Mucosa of descending colon (tissue), 3 donors: ENCODE results near the gene ZNF500. TPM values are rescaled to one million over a fixed set of nuclear protein-coding genes. Genes with fewer than 3 reads are reported as not detected.

Experiments
- ATAC-seq: fragments of 200-7000 bp; cut with Tn5 transposase; one replicate; pipeline ENCODE4 v1.9.1; 2020; ENCODE audit warnings: mild to moderate bottlenecking, moderate library complexity
- DNase-seq, 3 donors: peaks; one replicate each; pipeline ENCODE4 v3.0.0-alpha.2; 2020
- H3K36me3 ChIP-seq: fragments of 200-600 bp; one replicate; pipeline ENCODE4 v1.8.0; 2021; ENCODE audit warnings: low read depth, mild to moderate bottlenecking
- H3K4me1 ChIP-seq: fragments of 200-600 bp; one replicate; pipeline ENCODE4 v1.8.0; 2021; ENCODE audit warnings: low read depth, mild to moderate bottlenecking
- H3K4me3 ChIP-seq: fragments of 200-600 bp; one replicate; pipeline ENCODE4 v1.8.0; 2021; ENCODE audit warnings: mild to moderate bottlenecking
- H3K9me3 ChIP-seq: fragments of 200-600 bp; one replicate; pipeline ENCODE4 v1.8.0; 2021; ENCODE audit warnings: mild to moderate bottlenecking
- CTCF ChIP-seq: fragments of 200-600 bp; IDR thresholded peaks from one replicate; pipeline ENCODE4 v1.8.0; 2022; ENCODE audit warnings: antibody characterized with exemption, mild to moderate bottlenecking
- intact Hi-C, 2 donors: fragments of 100-400 bp; cut with DNase I in 1 of 2; cut with micrococcal nuclease in 1 of 2; formaldehyde crosslinking; loops; one replicate each; pipeline versions ENCODE4 v1.11.0 to v1.11.1; 2022; cut with DNase I, micrococcal nuclease
- total RNA-seq, 3 donors: library from RNA; stranded (reverse); fragmentation: NEBNext Ultra II Directional in 2 of 3; extraction: Animal tissue kit (Norgen Biotek cat#: 25700) in 2 of 3; gene quantifications; one replicate each; pipeline versions ENCODE4 v1.2.1 to v1.2.4, GENCODE V29; 2021 to 2023
- donor health status: DM: no; HTN: no; CAD: no; lungs with moderate emphysema.
- donor health status: DM: no; HTN: no; CAD: no.
- donor health status: DM: no; HTN: yes; CAD: no.

ZNF500 gene
- total RNA-seq, 3 donors from 2014 or later = 11.0 to 22.9 (median 18.8) TPM

GRCh38 chr16:4700380-4700996 lies 66.5 kb downstream of the ZNF500 start:
- H3K9me3 ChIP-seq = no peaks in the 10 kb centered on the region
- intact Hi-C loops = no loop called here
- H3K4me3 ChIP-seq = no peak overlapping the region
- DNase-seq (peak in 1 of 3 donors; percentile 40), ATAC-seq (no peak)
- peaks cover 17% of the 10 kb centered on the region for H3K4me1 ChIP-seq
- H3K36me3 ChIP-seq = no peaks in the 10 kb centered on the region
- no peak for TF ChIP-seq CTCF

- peaks cover 25% of the 10 kb centered on the region for H3K4me1 ChIP-seq
- H3K36me3 ChIP-seq = no peaks in the 10 kb centered on the region
- H3K9me3 ChIP-seq = no peaks in the 10 kb centered on the region
- no peak overlapping the region for H3K4me3 ChIP-seq
- intact Hi-C loops = no loop called here
- TF ChIP-seq CTCF = no peak
- ATAC-seq (no peak), DNase-seq (peak in 1 of 3 donors; percentile 1)
Observed at GRCh38 chr16:4699046-4699556, 67.9 kb downstream of the ZNF500 start.

GRCh38 chr16:4698321-4699045 lies 68.5 kb downstream of the ZNF500 start:
- intact Hi-C loops = no loop called here
- ATAC-seq (no peak), DNase-seq (peak in 2 of 3 donors; percentile 30 to 53)
- no peaks in the 10 kb centered on the region for H3K9me3 ChIP-seq
- H3K36me3 ChIP-seq = peaks cover under 1% of the 10 kb centered on the region
- H3K4me3 ChIP-seq = no peak overlapping the region
- TF ChIP-seq CTCF = no peak
- peaks cover 25% of the 10 kb centered on the region for H3K4me1 ChIP-seq

Other genes with a start within 250 kb of the ZNF500 start
- 10 to 100 TPM; 16.9 to 23.5 (median 19.6) TPM for gene CDIP1, start 228.4 kb downstream of the ZNF500 start, total RNA-seq
- not detected for gene C16orf96, start 210.8 kb downstream of the ZNF500 start, total RNA-seq
- gene UBALD1, start 152.3 kb downstream of the ZNF500 start, total RNA-seq = 10 to 100 TPM; 21.3 to 38.8 (median 22.5) TPM
- gene MGRN1, start 142.3 kb downstream of the ZNF500 start, total RNA-seq = 10 to 100 TPM; 72.3 to 80.2 (median 77.0) TPM
- 10 to 100 TPM; 28.3 to 47.8 (median 40.4) TPM for gene NUDT16L1, start 73.6 kb downstream of the ZNF500 start, total RNA-seq
- 10 to 100 TPM; 18.2 to 32.3 (median 21.3) TPM for gene ANKS3, start 32.9 kb downstream of the ZNF500 start, total RNA-seq
- gene DNAAF8, start 32.6 kb downstream of the ZNF500 start, total RNA-seq = 1 to 10 TPM in 1 of 3 donors, under 1 TPM in 2; 0.22 to 1.8 (median 0.98) TPM
- 1 to 10 TPM in 1 of 3 donors, not detected in 2; 1.1 TPM for gene SEPTIN12, start 21.2 kb upstream of the ZNF500 start, total RNA-seq
- 100 to 1,000 TPM; 208 to 573 (median 395) TPM for gene SMIM22, start 28.2 kb upstream of the ZNF500 start, total RNA-seq
- gene ROGDI, start 35.5 kb upstream of the ZNF500 start, total RNA-seq = 10 to 100 TPM; 18.5 to 40.6 (median 31.7) TPM
- 100 to 1,000 TPM; 110 to 123 (median 111) TPM for gene GLYR1, start 80.1 kb upstream of the ZNF500 start, total RNA-seq
- gene UBN1, start 80.3 kb upstream of the ZNF500 start, total RNA-seq = 10 to 100 TPM; 41.3 to 42.7 (median 41.6) TPM
- gene PPL, start 170.0 kb upstream of the ZNF500 start, total RNA-seq = 10 to 100 TPM; 10.8 to 22.1 (median 13.9) TPM
- 1 to 10 TPM; 1.3 to 1.6 (median 1.4) TPM for gene SEC14L5, start 191.2 kb upstream of the ZNF500 start, total RNA-seq